ENCODE data around the gene FMNL1. TPM values are rescaled to one million over a fixed set of nuclear protein-coding genes. Genes with fewer than 3 reads are reported as not detected.

The FMNL1 gene
- total RNA-seq, 1 donor from 2014 or later = 22.1 TPM

DNA sequence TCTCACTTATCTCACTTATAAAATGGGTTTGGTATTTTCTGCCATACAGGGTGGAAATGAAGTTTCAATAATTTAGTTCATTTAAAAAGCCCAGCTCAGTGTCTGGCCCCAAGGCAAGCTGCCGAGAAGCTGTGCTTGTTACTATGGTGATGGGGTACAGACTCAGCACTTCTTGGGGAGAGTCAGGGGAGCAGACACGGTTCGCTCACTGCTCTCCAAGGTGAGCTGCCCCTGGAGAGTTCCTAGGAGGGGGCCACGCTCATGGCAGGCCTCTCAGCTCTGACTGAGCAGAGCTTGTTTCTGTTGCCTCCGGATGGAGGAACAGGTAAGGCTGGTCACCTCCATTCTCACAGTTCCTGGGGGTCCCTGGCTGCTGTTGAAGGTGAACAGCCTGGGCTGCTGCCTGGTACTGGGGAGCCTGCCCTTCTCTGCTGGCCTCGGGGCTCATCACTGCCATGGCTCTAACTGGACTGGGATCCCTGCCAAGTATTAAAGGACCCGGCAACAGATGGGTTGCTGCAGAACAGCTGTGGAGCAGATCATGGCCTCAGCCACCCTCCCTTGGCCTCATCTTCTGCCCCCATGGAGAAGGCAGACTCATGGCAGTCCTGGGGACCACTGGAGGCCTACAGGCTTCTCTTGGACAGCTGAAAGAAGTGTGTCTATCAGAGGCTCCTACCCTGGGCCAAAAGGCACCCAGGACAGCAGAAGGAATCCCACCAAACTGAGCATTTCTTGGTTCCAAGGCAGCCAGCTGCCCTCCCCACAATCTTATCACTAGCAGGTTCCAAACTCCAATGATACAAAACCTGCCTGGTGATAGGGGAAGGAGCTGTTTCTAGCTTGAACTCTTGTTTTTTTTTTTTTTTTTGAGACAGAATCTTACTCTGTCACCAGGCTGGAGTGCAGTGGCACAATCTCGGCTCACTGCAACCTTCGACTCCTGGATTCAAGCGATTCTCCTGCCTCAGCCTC lies 66.1 kb downstream of the FMNL1 start:
- peaks cover 0 to 64% of the 10 kb centered on the region in 2 donors for H3K36me3 ChIP-seq
- intact Hi-C loops (cut with DNase I) = no loop called here
- peaks cover 70% of the 10 kb centered on the region for H3K4me1 ChIP-seq
- no peak for DNase-seq (ENCODE audit: extremely low spot score in 2 of 2)
- no peaks in the 10 kb centered on the region for H3K27me3 ChIP-seq
- H3K27ac ChIP-seq = no peak overlapping the region
- H3K9me3 ChIP-seq = no peaks in the 10 kb centered on the region
- TF ChIP-seq POLR2A (IDR thresholded peaks at IDR 0.05) (no peak), POLR2AphosphoS5 (IDR thresholded peaks at IDR 0.05; ENCODE audit: insufficient read depth in 1 of 2, low read depth in 1 of 2) (no peak)
- TF ChIP-seq, protein P1, sequence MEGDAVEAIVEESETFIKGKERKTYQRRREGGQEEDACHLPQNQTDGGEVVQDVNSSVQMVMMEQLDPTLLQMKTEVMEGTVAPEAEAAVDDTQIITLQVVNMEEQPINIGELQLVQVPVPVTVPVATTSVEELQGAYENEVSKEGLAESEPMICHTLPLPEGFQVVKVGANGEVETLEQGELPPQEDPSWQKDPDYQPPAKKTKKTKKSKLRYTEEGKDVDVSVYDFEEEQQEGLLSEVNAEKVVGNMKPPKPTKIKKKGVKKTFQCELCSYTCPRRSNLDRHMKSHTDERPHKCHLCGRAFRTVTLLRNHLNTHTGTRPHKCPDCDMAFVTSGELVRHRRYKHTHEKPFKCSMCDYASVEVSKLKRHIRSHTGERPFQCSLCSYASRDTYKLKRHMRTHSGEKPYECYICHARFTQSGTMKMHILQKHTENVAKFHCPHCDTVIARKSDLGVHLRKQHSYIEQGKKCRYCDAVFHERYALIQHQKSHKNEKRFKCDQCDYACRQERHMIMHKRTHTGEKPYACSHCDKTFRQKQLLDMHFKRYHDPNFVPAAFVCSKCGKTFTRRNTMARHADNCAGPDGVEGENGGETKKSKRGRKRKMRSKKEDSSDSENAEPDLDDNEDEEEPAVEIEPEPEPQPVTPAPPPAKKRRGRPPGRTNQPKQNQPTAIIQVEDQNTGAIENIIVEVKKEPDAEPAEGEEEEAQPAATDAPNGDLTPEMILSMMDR (IDR thresholded peaks at IDR 0.05) = no peak
- H3K4me3 ChIP-seq = no peak overlapping the region

GRCh38 chr17:45288825-45289224 lies 67.1 kb downstream of the FMNL1 start:
- intact Hi-C loops (cut with DNase I) = no loop called here
- peaks cover 0 to 54% of the 10 kb centered on the region in 2 donors for H3K36me3 ChIP-seq
- no peaks in the 10 kb centered on the region for H3K27me3 ChIP-seq
- H3K4me1 ChIP-seq = peaks cover 77% of the 10 kb centered on the region
- H3K27ac ChIP-seq = no peak overlapping the region
- TF ChIP-seq POLR2A (IDR thresholded peaks at IDR 0.05) = no peak
- TF ChIP-seq POLR2AphosphoS5 (IDR thresholded peaks at IDR 0.05; ENCODE audit: insufficient read depth in 1 of 2, low read depth in 1 of 2) = peak in 1 of 2 donors; percentile 14
- no peak overlapping the region for H3K4me3 ChIP-seq
- DNase-seq (ENCODE audit: extremely low spot score in 2 of 2) = no peak
- no peaks in the 10 kb centered on the region for H3K9me3 ChIP-seq

DNA sequence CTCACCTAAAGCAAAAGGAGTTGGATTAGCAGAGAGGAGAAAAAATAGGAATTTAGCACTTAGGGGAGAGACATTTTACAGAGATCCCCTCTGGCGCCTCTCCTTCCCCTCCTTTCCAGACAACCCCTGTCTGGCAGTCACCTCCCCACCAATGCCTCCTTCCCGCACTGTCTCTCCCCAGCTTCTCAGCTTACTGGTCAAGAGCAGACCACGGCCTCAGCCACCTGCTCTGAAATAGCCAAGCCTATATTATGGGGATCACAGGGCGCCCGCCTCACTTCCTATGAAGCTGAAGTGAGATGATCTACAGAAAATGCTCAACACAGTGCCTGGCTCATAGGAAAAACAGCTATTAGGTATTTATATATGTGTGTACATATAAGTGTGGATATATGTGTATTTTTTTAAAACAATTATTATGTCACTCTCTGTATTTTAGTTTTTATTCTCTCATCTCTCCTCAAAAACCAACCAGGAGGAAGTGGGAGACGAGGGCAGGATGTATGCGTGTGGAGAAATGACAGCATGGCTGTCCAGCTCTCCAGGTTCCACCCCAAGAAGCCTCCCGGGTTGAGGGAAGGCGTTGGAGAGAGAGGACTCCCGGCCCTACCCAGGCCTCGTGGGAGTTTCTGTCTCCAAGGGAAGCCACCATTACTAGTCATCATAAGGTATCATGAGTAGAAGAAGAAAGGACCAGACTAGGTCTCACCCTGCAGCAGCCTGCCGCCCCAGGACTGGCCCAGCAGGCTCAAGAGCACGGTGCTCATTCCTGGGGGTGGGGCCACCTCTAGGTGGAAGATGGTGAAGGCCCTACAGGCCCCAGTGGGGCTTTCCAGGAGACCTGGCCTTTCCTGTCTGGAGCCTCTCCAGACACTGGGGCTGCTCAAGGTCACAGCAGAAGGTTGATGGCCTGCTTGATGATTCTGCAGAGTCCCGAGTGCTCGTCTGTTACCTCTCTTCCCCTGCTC lies 67.9 kb downstream of the FMNL1 start:
- TF ChIP-seq POLR2AphosphoS5 (IDR thresholded peaks at IDR 0.05; ENCODE audit: insufficient read depth in 1 of 2, low read depth in 1 of 2) (no peak), POLR2A (IDR thresholded peaks at IDR 0.05) (no peak)
- TF ChIP-seq, protein P1 (IDR thresholded peaks at IDR 0.05) = no peak
- Histone ChIP-seq H3K27me3 (no peaks in the 10 kb centered on the region), H3K4me3 (no peak overlapping the region), H3K4me1 (peaks cover 77% of the 10 kb centered on the region), H3K27ac (peak overlapping the region; percentile 3), H3K36me3 (peaks cover 0 to 46% of the 10 kb centered on the region in 2 donors), H3K9me3 (no peaks in the 10 kb centered on the region)
- no peak for DNase-seq (ENCODE audit: extremely low spot score in 2 of 2)
- intact Hi-C loops (cut with DNase I) = no loop called here

GRCh38 chr17:45290269-45290765 lies 68.6 kb downstream of the FMNL1 start:
- Histone ChIP-seq H3K9me3 (no peaks in the 10 kb centered on the region), H3K4me3 (no peak overlapping the region), H3K4me1 (peaks cover 80% of the 10 kb centered on the region), H3K36me3 (peaks cover 0 to 42% of the 10 kb centered on the region in 2 donors), H3K27me3 (no peaks in the 10 kb centered on the region), H3K27ac (peak overlapping the region; percentile 40)
- TF ChIP-seq POLR2A (IDR thresholded peaks at IDR 0.05) (no peak), POLR2AphosphoS5 (IDR thresholded peaks at IDR 0.05; ENCODE audit: insufficient read depth in 1 of 2, low read depth in 1 of 2) (no peak)
- TF ChIP-seq, protein P1 (IDR thresholded peaks at IDR 0.05) = no peak
- intact Hi-C loops (cut with DNase I) = no loop called here
- no peak for DNase-seq (ENCODE audit: extremely low spot score in 2 of 2)
